HCT116 (cell line): Measurements from ENCODE around the gene PRKN.

Experiments used
- CTCF ChIP-seq, 3 experiments: fragments of 200-600 bp in 1 of 3; sonication (generic) in 1 of 3; IDR thresholded peaks in 2 of 3; conservative IDR thresholded peaks in 1 of 3; 2 replicates each; pipeline ENCODE4 v1.5.1; 2012 to 2017; ENCODE audit warnings: low read depth in 2 of 3, low read length in 2 of 3, antibody characterized with exemption in 1 of 3, borderline replicate concordance in 1 of 3, control low read depth in 1 of 3, mild to moderate bottlenecking in 1 of 3, mixed read lengths in 1 of 3, mixed run types in 1 of 3, moderate library complexity in 1 of 3; ENCODE audit not compliant: insufficient read depth in 1 of 3
- EGR1 ChIP-seq: IDR thresholded peaks from 2 replicates; pipeline ENCODE4 v1.6.1; 2012; ENCODE audit warnings: low read depth
- EZH2 ChIP-seq: fragments of 200-600 bp; sonication (generic); IDR thresholded peaks from 2 replicates; pipeline ENCODE4 v1.6.1; 2017; ENCODE audit warnings: antibody characterized with exemption, mixed run types
- EZH2phosphoT487 ChIP-seq: fragments of 200-600 bp; IDR thresholded peaks from 2 replicates; pipeline ENCODE4 v1.6.1; 2018; ENCODE audit warnings: antibody characterized with exemption, borderline replicate concordance
- JUND ChIP-seq: IDR thresholded peaks from 2 replicates; pipeline ENCODE4 v1.6.1; 2012
- POLR2A ChIP-seq: IDR thresholded peaks from 2 replicates; pipeline ENCODE4 v1.7.0; 2011; ENCODE audit warnings: borderline replicate concordance; ENCODE audit not compliant: insufficient read depth, insufficient read length; ENCODE audit errors: extremely low read depth
- ZBTB33 ChIP-seq: IDR thresholded peaks from 2 replicates; pipeline ENCODE4 v1.6.1; 2011; ENCODE audit warnings: mild to moderate bottlenecking, low read length, moderate library complexity; ENCODE audit not compliant: insufficient replicate concordance; ENCODE audit errors: extremely low read depth
- ZNF274 ChIP-seq: fragments of 200-500 bp; sonication (Bioruptor generic); IDR thresholded peaks from 2 replicates; pipeline ENCODE4 v1.6.1; 2014; ENCODE audit warnings: mild to moderate bottlenecking, low read depth, low read length, inconsistent platforms

- TF ChIP-seq CTCF (IDR thresholded peaks at IDR 0.05 in 2 of 3, conservative IDR thresholded peaks at IDR 0.05 in 1 of 3; ENCODE audit: borderline replicate concordance in 1 of 3, insufficient read depth in 1 of 3, low read depth in 2 of 3, low read length in 2 of 3), result no peak
- TF ChIP-seq ZBTB33, result no peak
- no peak for TF ChIP-seq EGR1
- no peak for TF ChIP-seq POLR2A
- TF ChIP-seq ZNF274, result no peak
- TF ChIP-seq EZH2, result no peak
- TF ChIP-seq JUND, result no peak
- no peak for TF ChIP-seq EZH2phosphoT487
These were observed 463.0 kb downstream of the PRKN start for GRCh38 chr6:162264581-162264980.
